NAMALWA (cell line): ENCODE measurements around the gene C3orf70.

Experiments
- DNase-seq: peaks from one replicate; pipeline ENCODE4 v3.0.0-alpha.2; 2015; ENCODE audit warnings: low spot score

Gene C3orf70

DNA sequence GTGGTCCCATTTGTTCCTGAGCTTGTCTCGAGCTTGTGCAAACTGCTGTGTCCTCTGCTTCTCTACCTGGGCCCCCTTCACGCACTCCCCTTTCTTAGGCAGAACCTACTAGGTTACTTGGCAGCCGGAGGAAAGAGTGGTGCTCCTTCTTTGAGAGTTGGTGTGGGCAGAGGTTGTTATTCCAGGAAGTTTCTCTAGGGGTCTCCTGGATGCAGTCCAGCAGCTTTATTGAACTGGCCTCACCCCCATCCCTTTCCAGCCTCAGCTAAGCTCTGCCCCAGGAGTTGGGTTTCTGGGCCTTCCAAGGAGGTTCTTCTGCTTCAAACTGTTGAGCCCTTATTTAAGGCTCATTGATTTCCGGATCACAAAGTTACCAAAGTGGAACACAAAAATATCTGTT lies 103.2 kb downstream of the C3orf70 start:
- DNase-seq = no peak

DNA sequence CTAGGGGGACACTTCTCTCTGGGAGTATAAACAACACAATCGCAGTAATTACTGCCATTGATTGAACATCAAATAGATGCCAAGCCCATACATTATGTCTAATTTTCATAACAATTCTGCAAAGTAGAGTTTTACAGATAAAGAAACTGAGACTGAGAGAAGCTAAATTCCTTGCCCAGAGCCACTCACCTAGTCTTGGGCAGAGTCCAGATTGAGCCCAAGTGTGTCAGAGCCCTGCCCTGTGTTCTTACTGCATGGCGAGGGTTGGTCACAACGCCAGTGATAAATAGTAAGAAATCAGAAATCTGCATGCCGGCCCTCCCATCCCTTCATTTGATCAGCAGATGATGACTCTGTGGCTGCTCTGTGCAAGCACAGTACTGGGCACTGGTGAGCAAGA lies 106.3 kb downstream of the C3orf70 start:
- no peak for DNase-seq

DNA sequence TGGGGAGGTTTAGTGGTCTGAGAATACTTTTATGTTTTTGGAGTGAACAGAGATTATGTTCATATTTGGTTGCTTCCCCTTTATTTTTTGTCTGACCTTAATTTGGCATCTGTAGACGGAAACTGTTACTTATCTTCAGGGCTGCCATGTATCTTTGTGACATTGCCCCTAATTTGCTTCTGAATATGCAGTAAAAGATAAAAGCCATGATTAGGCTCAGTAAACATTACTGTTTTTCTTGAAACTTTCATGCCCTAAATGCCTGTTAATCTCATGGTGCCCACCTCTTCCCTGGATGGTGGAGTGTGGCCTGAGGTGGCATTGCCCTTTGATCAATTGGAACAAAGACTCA lies 106.7 kb downstream of the C3orf70 start:
- DNase-seq = no peak

DNA sequence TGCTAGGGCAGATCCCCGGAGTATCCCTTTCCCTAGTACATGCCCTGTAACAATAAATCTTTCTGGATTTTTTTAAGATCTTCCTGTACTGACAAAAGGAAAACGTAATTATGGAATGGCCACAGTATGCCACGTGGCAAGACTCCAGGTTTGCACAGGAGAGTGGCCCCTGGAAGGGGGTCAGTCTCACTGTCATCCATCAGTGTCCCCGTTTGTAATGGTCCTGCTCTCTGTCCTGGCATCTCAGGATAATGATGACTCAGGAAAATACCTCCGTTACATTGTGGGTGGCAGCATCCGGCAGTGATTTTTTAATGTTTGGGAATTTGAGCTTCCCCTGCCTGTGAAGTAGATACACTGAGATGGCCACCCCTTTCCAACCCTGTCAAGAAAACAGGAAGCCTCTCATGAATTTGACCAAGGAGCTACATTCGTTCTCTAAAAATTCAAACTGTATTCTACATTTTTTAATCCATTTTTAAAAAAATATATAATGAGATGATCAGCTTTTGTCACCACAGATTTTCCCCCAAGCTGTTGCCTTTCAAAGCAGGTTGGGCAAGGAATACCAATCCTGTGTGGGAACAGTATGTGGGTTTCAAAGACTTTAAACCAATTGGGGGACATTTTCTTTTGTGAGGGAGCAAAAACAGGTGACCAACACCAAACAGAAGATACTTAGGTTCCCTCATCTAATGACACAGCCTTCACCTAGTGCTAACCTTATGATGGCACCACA lies 110.4 kb downstream of the C3orf70 start:
- no peak for DNase-seq

DNA sequence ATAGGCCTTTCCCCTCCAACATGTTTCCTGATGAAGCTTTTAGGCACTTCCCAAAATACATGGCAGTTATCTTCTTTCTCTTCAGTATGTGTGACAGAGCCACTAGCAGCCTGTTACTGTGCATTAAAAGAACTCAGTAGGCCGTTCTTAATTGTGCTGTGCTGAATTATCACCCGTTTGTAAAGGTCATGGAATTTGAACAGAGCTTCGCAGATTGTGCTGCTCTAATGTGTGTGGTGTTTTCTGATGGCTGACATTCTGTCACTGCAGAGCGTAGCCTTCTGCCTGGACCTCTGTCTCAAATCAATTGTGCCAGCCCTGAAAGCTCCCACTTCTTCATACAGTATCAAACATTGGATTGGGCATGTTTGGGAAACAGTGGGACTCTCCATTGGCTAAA lies 111.3 kb downstream of the C3orf70 start:
- DNase-seq = no peak

DNA sequence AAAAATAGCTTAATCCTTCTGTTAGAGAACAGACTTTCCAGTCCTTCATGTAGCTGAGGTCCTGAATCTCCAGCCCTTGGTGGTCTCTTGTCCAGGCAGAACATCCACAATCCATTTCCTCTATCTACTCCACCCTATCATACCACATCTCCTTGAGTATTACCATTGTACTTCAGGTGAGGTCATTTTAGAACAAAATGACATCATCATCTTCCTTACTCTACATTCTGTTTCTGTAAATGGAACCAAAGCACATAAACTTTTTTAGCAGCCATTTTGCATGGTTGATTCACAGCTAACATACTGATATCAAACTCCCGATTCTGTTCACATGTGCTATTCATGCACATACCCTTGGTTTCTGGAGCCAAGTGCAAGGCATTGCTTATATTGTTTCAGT lies 112.4 kb downstream of the C3orf70 start:
- DNase-seq = no peak

DNA sequence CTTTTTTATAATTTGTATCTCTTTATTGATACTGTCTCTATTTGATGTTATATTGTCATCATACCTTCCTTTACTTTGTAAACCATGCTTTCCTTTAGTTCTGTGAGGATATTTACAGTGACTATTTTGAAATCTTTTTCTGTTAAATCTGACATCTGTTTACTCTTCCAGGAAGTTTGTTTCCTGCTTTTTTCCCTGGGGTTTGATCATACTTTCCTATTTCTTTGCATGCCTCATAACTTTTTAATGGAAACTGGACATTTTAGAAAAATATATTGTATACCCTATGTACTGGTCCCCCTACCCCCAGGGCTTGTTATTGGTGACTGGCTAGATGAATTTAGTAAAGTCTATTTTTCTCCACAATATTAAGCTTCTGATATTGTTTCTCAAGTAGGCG lies 115.1 kb downstream of the C3orf70 start:
- no peak for DNase-seq

DNA sequence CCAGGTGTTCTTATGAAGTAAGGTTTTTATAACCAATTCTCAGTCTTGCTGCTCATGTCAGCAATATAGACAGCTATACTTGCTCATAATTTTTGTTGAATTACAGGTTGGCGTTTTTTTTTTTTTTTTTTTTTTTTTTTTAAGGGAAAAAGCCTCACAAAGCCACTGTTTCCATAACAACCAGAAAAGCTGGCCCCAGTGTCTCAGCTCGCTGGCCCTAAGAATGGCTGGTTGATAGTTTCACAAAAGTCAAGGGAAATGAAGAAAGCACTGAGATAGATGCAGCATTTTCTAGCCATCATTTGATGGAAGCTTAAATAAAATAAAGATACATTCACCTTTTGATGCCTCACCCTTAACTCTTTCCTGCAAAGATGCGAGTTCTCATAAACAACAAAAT lies 121.9 kb downstream of the C3orf70 start:
- DNase-seq = no peak

DNA sequence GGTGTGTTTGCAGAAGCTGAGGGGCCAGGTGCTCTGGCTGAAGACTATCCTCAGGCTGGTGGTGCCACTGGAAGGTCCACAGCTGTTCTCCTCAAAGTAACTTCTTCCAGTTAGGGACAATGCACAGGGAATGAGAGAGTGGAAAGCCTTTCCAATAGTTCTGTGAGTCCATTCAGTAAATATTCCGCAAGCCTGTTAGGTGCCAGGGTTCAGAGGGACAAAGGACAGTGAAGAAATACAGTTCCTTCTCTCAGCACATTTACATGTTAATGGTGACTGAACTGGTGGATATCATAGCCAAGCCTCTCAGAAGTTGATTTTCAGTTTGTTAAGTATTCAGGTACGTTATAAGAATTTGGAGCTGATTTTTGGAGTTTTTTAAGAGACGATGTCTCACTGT lies 122.5 kb downstream of the C3orf70 start:
- no peak for DNase-seq

DNA sequence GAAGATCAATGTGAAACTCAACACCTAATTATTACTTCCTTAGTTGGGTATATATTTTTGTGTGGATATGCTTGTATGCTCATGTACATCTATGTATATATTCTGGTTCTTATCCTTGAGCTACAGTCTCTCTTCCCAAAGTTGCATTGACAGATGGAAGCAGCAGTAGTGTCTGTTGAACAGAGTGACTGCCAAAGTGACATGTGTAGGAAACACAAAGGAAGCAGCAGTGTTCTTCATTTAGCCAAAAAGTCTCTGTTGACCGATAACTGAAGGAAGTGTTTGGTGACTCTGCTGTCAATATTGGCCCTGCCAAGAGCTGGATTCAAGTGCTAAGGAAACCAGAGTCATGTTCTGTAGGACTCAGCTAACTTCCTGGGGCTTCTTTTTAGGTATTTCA lies 123.8 kb downstream of the C3orf70 start:
- no peak for DNase-seq

DNA sequence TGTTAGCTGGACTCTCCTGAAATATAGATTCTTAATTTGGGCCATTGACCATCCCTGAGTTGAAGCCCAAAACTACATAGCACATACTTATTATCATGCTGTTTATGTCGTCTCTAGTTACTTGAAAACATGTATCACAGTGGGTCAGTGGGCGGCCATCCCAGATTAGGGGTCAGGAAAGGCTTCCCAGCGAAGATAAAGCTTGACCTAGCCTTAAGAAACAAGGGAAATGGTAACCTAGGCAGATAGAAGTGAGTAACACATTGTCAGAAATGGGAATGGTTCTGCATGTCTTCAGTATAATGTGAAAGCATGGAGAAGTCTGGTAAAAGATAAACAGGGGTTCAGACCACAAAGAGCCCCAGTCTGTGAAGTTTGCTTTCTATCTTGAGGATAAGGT lies 124.7 kb downstream of the C3orf70 start:
- DNase-seq = no peak
